Neutrophil (primary cell): ENCODE measurements around the gene C10orf105.

Experiments used
- H3K27ac ChIP-seq: fragments of 200-600 bp; sonication (generic); 2 replicates; pipeline ENCODE4 v1.5.1; 2016; ENCODE audit warnings: mild to moderate bottlenecking, moderate library complexity
- H3K27me3 ChIP-seq: fragments of 200-600 bp; sonication (generic); 2 replicates; pipeline ENCODE4 v1.6.0; 2016; ENCODE audit warnings: mild to moderate bottlenecking
- H3K36me3 ChIP-seq: fragments of 200-600 bp; sonication (generic); 2 replicates; pipeline ENCODE4 v1.5.1; 2017
- H3K4me1 ChIP-seq, 2 experiments: fragments of 200-600 bp in 1 of 2; sonication (generic) in 1 of 2; 1 replicate in 1 of 2; 2 replicates in 1 of 2; pipeline versions ENCODE4 v1.5.1 to v1.6.1; 2013 to 2016; ENCODE audit warnings: low read depth in 1 of 2, low read length in 1 of 2, mild to moderate bottlenecking in 1 of 2, moderate library complexity in 1 of 2; ENCODE audit not compliant: control insufficient read depth in 1 of 2, insufficient read depth in 1 of 2
- H3K4me3 ChIP-seq, 2 experiments: fragments of 200-600 bp in 1 of 2; sonication (generic) in 1 of 2; 1 replicate in 1 of 2; 2 replicates in 1 of 2; pipeline ENCODE4 v1.5.1; 2013 to 2016; ENCODE audit warnings: low read depth in 1 of 2, low read length in 1 of 2, mild to moderate bottlenecking in 1 of 2, moderate library complexity in 1 of 2
- H3K9me3 ChIP-seq: fragments of 200-600 bp; sonication (generic); 2 replicates; pipeline ENCODE4 v1.5.1; 2016
- TF ChIP-seq, protein P1 (sequence below): fragments of 200-600 bp; sonication (generic); IDR thresholded peaks from 2 replicates; pipeline ENCODE4 v1.5.1; 2016; ENCODE audit warnings: antibody characterized with exemption

C10orf105 gene

DNA sequence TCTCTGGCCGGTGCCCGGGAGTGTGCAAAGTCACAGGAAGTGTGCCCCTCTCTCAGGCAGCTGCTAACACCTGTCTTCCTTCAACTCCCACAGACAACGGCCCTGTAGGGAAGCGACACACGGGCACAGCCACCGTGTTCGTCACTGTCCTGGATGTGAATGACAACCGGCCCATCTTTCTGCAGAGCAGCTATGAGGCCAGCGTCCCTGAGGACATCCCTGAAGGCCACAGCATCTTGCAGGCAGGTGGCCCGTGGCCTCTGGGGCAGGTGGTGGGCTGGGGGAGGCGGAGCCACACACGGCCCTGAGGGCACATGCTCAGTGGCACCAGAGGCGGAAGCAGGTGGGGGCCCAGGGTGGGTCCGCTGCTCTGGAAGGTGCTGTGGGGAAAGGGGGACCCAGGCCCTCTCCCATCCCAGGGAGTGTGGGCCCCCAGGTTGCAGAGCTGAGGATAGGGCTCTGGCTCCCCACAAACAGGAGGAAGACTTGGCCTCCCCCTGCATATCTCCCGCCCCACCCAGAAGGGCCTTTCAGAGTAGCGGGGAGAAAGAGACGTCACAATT, 6.9 kb downstream of the C10orf105 start:
- Histone ChIP-seq H3K4me3 (peak overlapping the region in 1 of 2 experiments; percentile 48), H3K27ac (peak overlapping the region; percentile 83), H3K4me1 (peaks cover 78 to 79% of the 10 kb centered on the region in 2 experiments), H3K9me3 (no peaks in the 10 kb centered on the region), H3K36me3 (no peaks in the 10 kb centered on the region), H3K27me3 (no peaks in the 10 kb centered on the region)
- TF ChIP-seq, protein P1, sequence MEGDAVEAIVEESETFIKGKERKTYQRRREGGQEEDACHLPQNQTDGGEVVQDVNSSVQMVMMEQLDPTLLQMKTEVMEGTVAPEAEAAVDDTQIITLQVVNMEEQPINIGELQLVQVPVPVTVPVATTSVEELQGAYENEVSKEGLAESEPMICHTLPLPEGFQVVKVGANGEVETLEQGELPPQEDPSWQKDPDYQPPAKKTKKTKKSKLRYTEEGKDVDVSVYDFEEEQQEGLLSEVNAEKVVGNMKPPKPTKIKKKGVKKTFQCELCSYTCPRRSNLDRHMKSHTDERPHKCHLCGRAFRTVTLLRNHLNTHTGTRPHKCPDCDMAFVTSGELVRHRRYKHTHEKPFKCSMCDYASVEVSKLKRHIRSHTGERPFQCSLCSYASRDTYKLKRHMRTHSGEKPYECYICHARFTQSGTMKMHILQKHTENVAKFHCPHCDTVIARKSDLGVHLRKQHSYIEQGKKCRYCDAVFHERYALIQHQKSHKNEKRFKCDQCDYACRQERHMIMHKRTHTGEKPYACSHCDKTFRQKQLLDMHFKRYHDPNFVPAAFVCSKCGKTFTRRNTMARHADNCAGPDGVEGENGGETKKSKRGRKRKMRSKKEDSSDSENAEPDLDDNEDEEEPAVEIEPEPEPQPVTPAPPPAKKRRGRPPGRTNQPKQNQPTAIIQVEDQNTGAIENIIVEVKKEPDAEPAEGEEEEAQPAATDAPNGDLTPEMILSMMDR, result no peak

DNA sequence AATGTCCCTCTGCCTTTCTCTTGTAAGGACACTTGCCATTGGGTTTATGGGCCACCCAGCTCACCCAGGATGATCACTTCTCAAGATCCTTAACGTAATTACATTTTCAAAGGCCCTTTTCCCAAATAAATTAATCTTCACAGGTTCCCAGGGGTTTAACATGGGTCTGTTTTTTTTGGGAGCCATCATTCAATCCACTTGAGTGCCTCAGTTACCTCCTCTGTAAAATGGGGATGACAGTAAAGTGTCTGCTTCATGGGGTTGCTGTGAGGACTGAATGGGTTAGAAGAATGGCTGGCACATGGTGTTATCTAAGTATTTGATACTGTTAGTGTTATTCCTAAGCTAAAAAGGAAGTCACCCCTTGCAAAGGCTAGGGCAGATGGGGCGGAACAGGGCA, 7.4 kb downstream of the C10orf105 start:
- no peak overlapping the region for H3K4me3 ChIP-seq
- peaks cover 74% of the 10 kb centered on the region in 2 experiments for H3K4me1 ChIP-seq
- peak overlapping the region; percentile 83 for H3K27ac ChIP-seq
- H3K27me3 ChIP-seq, result no peaks in the 10 kb centered on the region
- TF ChIP-seq, protein P1, result no peak
- H3K9me3 ChIP-seq, result no peaks in the 10 kb centered on the region
- H3K36me3 ChIP-seq, result no peaks in the 10 kb centered on the region

DNA sequence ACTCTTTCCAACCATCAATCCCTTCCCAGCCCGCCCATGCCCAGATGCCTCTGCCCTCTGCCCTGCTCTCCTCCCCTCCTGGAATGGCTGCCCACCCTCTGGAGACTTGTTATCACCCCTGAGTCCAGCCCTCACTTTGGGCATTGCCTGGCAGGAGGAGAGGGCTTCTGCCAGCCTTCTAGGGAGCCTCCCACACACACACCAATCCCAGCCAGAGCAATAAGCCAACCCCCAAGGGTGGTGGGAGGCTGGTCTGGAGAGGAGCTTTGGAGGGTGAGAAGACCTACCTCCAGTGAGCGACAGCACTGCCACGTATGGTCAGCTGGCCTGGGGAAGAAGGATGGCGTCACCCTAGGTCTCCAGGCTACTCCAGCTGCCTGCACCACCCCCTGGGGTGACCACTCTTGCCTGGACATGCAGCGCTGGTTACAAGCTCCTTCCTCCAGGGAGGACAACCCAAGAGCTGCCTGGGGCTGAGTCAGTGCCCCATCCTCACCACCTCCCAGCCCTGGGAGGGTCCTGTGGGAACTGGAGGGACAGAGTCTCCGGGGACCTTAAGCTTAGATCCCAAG, 8.4 kb downstream of the C10orf105 start:
- TF ChIP-seq, protein P1, result no peak
- H3K36me3 ChIP-seq, result peaks cover 3% of the 10 kb centered on the region
- H3K27me3 ChIP-seq, result no peaks in the 10 kb centered on the region
- H3K9me3 ChIP-seq, result no peaks in the 10 kb centered on the region
- peaks cover 64% of the 10 kb centered on the region in 2 experiments for H3K4me1 ChIP-seq
- no peak overlapping the region for H3K4me3 ChIP-seq
- peak overlapping the region; percentile 83 for H3K27ac ChIP-seq

GRCh38 chr10:71710519-71710918, 9.1 kb downstream of the C10orf105 start:
- H3K36me3 ChIP-seq, result peaks cover 3% of the 10 kb centered on the region
- no peaks in the 10 kb centered on the region for H3K27me3 ChIP-seq
- TF ChIP-seq, protein P1, result no peak
- H3K27ac ChIP-seq, result peak overlapping the region; percentile 83
- no peaks in the 10 kb centered on the region for H3K9me3 ChIP-seq
- no peak overlapping the region for H3K4me3 ChIP-seq
- peaks cover 58% of the 10 kb centered on the region in 2 experiments for H3K4me1 ChIP-seq

DNA sequence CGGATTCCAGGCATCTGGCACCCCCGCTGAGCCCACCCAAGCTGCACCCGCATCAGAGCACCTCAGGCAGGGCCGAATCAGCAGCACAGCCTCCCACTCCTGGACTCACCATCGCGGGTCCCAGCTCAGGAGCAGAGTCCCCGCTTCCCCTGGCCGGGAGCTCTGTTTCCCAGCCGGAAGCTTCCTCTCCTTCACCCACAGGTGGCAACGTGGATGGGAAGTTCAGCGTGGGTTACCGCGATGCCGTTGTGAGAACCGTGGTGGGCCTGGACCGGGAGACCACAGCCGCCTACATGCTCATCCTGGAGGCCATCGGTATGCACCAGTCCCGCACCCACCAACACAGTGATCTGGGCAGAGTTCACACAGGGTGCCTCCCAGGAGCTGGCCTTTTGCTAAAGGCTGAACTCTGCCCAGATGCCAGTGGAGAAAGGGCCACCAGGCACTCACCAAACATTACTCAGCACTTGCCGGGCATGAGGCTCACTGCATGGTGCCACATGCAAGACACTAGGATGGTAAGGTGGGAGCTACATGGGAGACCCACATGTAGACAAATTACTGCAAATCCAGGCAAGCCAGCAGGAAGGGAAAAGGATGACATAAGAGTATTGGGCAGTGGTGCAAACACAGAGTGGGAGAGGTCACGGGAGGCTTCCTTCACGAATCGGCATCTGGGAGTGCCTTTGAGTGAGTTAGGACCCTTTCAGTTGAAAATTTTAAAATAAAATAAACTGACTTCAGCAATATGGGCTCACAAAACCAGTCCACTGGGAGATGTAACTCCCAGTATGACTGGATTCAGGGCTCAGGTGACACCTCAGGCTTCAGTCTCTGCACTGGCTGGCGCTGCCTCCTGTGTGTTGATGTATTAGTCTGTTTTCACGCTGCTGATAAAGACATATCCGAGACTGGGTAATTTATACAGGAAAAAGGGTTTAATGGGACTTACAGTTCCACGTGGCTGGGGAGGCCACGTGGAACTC, 10.4 kb downstream of the C10orf105 start:
- no peaks in the 10 kb centered on the region for H3K27me3 ChIP-seq
- peak overlapping the region in 1 of 2 experiments; percentile 14 for H3K4me3 ChIP-seq
- H3K4me1 ChIP-seq, result peaks cover 44% of the 10 kb centered on the region in 2 experiments
- no peaks in the 10 kb centered on the region for H3K9me3 ChIP-seq
- H3K27ac ChIP-seq, result peak overlapping the region; percentile 44
- TF ChIP-seq, protein P1, result no peak
- peaks cover 3% of the 10 kb centered on the region for H3K36me3 ChIP-seq
